OCI-LY1 (cell line): ENCODE measurements around the gene ERBB4.

ENCODE experiments used
- H2AFZ ChIP-seq: fragments of 200-600 bp; sonication (generic), shearing (Covaris generic); 2 replicates; pipeline ENCODE4 v1.6.0; 2014; ENCODE audit warnings: antibody characterized with exemption, mild to moderate bottlenecking, low read length
- H3F3A ChIP-seq: fragments of 200-600 bp; sonication (generic), shearing (Covaris generic); 2 replicates; pipeline ENCODE4 v1.6.0; 2014; ENCODE audit warnings: mild to moderate bottlenecking, antibody characterized with exemption, low read length, moderate library complexity; ENCODE audit not compliant: insufficient read depth
- H3K27ac ChIP-seq: fragments of 200-600 bp; sonication (generic); 2 replicates; pipeline ENCODE4 v1.5.1; 2014; ENCODE audit warnings: low read length, mixed run types, mild to moderate bottlenecking, low read depth; ENCODE audit not compliant: poor library complexity, severe bottlenecking
- H3K27me3 ChIP-seq: fragments of 200-600 bp; sonication (generic); 2 replicates; pipeline ENCODE4 v1.6.0; 2014; ENCODE audit warnings: antibody characterized with exemption, mild to moderate bottlenecking, low read length, moderate library complexity; ENCODE audit not compliant: insufficient read depth
- H3K36me3 ChIP-seq: fragments of 200-600 bp; sonication (generic); 2 replicates; pipeline ENCODE4 v1.6.1; 2014; ENCODE audit warnings: mild to moderate bottlenecking, antibody characterized with exemption, low read length, moderate library complexity, mixed read lengths; ENCODE audit not compliant: insufficient read depth
- H3K4me1 ChIP-seq: fragments of 200-600 bp; sonication (generic); 2 replicates; pipeline ENCODE4 v1.5.1; 2014; ENCODE audit warnings: mild to moderate bottlenecking, low read length, moderate library complexity; ENCODE audit not compliant: insufficient read depth, severe bottlenecking
- H3K4me2 ChIP-seq: fragments of 200-600 bp; sonication (generic), shearing (Covaris generic); 2 replicates; pipeline ENCODE4 v1.6.1; 2014; ENCODE audit warnings: low read length
- H3K4me3 ChIP-seq: fragments of 200-600 bp; sonication (generic); 2 replicates; pipeline ENCODE4 v1.5.1; 2014; ENCODE audit warnings: low read length, low read depth, mild to moderate bottlenecking, mixed read lengths; ENCODE audit not compliant: poor library complexity, severe bottlenecking
- H3K79me2 ChIP-seq: fragments of 200-600 bp; shearing (Covaris generic); 2 replicates; pipeline ENCODE4 v1.6.1; 2016; ENCODE audit warnings: mixed run types, low read length, mixed read lengths; ENCODE audit not compliant: insufficient read depth
- H3K9ac ChIP-seq: fragments of 200-600 bp; sonication (generic), shearing (Covaris generic); 2 replicates; pipeline ENCODE4 v1.6.1; 2014; ENCODE audit warnings: mild to moderate bottlenecking, low read length, mixed read lengths
- H3K9me2 ChIP-seq: fragments of 200-600 bp; sonication (generic), shearing (Covaris generic); 2 replicates; pipeline ENCODE4 v1.6.1; 2014; ENCODE audit warnings: low read depth, mild to moderate bottlenecking, low read length, mixed read lengths
- H3K9me3 ChIP-seq: fragments of 200-600 bp; shearing (Covaris generic); 2 replicates; pipeline ENCODE4 v1.6.1; 2014; ENCODE audit warnings: low read length, mixed read lengths
- H4K20me1 ChIP-seq: fragments of 200-600 bp; sonication (generic), shearing (Covaris generic); 2 replicates; pipeline ENCODE4 v1.6.0; 2016; ENCODE audit warnings: mild to moderate bottlenecking, low read length; ENCODE audit not compliant: insufficient read depth
- EZH2 ChIP-seq: fragments of 200-600 bp; sonication (generic), shearing (Covaris generic); IDR thresholded peaks from 2 replicates; pipeline ENCODE4 v1.8.0; 2017; ENCODE audit warnings: borderline replicate concordance, mixed run types, mild to moderate bottlenecking, antibody characterized with exemption, low read length, moderate library complexity, mixed read lengths
- TF ChIP-seq, protein P1 (sequence below): fragments of 200-600 bp; sonication (generic), shearing (Covaris generic); IDR thresholded peaks from 2 replicates; pipeline ENCODE4 v1.5.1; 2017; ENCODE audit warnings: mild to moderate bottlenecking, antibody characterized with exemption, low read length, moderate library complexity, mixed read lengths

Gene ERBB4

DNA sequence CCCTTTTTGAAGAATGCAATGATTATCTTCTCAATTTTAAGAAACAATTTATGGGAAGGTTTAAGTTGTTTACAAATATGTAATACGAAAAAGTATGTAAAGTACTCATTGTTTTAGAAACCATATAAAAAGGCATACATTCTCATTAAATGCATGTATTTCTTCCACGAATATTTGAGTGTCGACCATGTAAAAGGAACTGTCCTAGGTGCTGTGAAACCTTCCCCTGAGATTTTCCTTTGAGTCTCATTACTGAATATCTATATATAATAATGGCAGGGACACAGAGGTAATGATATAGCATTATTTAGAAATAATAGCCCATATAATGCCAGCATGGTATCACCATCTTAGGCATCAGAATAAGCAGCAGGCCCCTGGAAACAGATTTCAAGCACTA is 239.3 kb downstream of the ERBB4 start:
- Histone ChIP-seq H3K9ac (no peak overlapping the region), H3F3A (no peaks in the 10 kb centered on the region), H2AFZ (no peak overlapping the region), H3K27ac (no peak overlapping the region), H4K20me1 (no peaks in the 10 kb centered on the region), H3K4me3 (no peak overlapping the region), H3K4me2 (no peak overlapping the region), H3K79me2 (no peaks in the 10 kb centered on the region), H3K9me3 (no peaks in the 10 kb centered on the region), H3K4me1 (no peaks in the 10 kb centered on the region), H3K9me2 (no peaks in the 10 kb centered on the region), H3K36me3 (no peaks in the 10 kb centered on the region), H3K27me3 (no peaks in the 10 kb centered on the region)
- no peak for TF ChIP-seq EZH2
- TF ChIP-seq, protein P1, sequence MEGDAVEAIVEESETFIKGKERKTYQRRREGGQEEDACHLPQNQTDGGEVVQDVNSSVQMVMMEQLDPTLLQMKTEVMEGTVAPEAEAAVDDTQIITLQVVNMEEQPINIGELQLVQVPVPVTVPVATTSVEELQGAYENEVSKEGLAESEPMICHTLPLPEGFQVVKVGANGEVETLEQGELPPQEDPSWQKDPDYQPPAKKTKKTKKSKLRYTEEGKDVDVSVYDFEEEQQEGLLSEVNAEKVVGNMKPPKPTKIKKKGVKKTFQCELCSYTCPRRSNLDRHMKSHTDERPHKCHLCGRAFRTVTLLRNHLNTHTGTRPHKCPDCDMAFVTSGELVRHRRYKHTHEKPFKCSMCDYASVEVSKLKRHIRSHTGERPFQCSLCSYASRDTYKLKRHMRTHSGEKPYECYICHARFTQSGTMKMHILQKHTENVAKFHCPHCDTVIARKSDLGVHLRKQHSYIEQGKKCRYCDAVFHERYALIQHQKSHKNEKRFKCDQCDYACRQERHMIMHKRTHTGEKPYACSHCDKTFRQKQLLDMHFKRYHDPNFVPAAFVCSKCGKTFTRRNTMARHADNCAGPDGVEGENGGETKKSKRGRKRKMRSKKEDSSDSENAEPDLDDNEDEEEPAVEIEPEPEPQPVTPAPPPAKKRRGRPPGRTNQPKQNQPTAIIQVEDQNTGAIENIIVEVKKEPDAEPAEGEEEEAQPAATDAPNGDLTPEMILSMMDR, result no peak

DNA sequence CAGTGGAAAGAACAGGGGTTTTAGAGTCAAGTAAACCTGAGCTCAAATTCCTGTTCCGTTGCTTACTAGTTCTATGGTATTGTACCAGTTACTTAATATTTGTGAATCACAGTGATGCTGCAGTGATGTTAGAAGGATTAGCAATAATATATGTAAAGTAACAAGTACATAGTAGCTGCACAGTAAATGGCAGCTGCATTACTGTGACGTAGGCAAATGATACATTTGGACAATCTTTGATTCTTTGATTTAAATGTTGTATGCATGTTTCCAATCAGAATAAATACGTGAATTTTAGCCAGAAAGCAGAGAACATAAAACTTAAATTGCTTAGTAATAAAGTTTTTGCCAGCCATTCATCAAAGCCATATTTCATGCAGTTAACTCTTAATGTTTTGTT is 243.0 kb downstream of the ERBB4 start:
- H3K79me2 ChIP-seq, result no peaks in the 10 kb centered on the region
- no peaks in the 10 kb centered on the region for H4K20me1 ChIP-seq
- H3K27me3 ChIP-seq, result no peaks in the 10 kb centered on the region
- H3K4me2 ChIP-seq, result no peak overlapping the region
- H3K9me3 ChIP-seq, result no peaks in the 10 kb centered on the region
- no peaks in the 10 kb centered on the region for H3F3A ChIP-seq
- H3K4me1 ChIP-seq, result no peaks in the 10 kb centered on the region
- no peak for TF ChIP-seq EZH2
- TF ChIP-seq, protein P1, result no peak
- no peak overlapping the region for H3K9ac ChIP-seq
- H2AFZ ChIP-seq, result no peak overlapping the region
- H3K9me2 ChIP-seq, result no peaks in the 10 kb centered on the region
- no peak overlapping the region for H3K4me3 ChIP-seq
- H3K36me3 ChIP-seq, result no peaks in the 10 kb centered on the region
- no peak overlapping the region for H3K27ac ChIP-seq

DNA sequence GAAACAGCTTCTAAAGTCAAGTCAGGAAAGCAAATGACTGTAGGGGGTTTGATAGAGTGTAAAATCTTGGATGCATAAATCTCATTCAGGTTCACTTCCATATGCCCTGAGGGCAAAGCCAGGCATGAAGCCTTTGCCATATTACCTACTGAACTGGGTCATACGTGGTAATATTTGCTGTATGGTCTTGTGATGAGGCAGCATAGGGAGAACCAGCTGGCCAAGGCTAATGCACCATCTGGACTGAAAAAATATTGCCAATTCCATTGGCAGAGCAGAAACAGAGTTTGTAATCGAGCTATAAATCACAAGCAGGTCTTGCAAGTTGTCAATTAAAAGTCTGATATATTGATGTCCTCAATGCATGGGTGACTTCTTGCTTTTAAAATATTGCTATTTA is 243.8 kb downstream of the ERBB4 start:
- Histone ChIP-seq H3K4me3 (no peak overlapping the region), H3K4me1 (no peaks in the 10 kb centered on the region), H3F3A (no peaks in the 10 kb centered on the region), H3K27ac (no peak overlapping the region), H3K9ac (no peak overlapping the region), H2AFZ (no peak overlapping the region), H3K79me2 (no peaks in the 10 kb centered on the region), H3K4me2 (no peak overlapping the region), H3K9me3 (no peaks in the 10 kb centered on the region), H3K27me3 (no peaks in the 10 kb centered on the region), H4K20me1 (no peaks in the 10 kb centered on the region), H3K36me3 (no peaks in the 10 kb centered on the region), H3K9me2 (no peaks in the 10 kb centered on the region)
- TF ChIP-seq, protein P1, result no peak
- TF ChIP-seq EZH2, result no peak
